HEK293 (cell line): Measurements from ENCODE around the gene DAGLA.

Experiments
- CTCF ChIP-seq: fragments of 450-650 bp; formaldehyde crosslinking; IDR thresholded peaks from 2 replicates; pipeline ENCODE4 v1.5.1; 2016; ENCODE audit warnings: missing biosample characterization, missing genetic modification characterization
- SALL2 ChIP-seq: fragments of 450-650 bp; formaldehyde crosslinking; IDR thresholded peaks from 2 replicates; pipeline ENCODE4 v1.5.0; 2017; ENCODE audit warnings: missing biosample characterization, mild to moderate bottlenecking, missing genetic modification characterization, borderline replicate concordance
- SETDB1 ChIP-seq: IDR thresholded peaks from one replicate; pipeline ENCODE4 v1.6.1; 2017; ENCODE audit warnings: mild to moderate bottlenecking, low read length, moderate library complexity, mixed read lengths; ENCODE audit not compliant: insufficient read length
- ZBTB11 ChIP-seq: fragments of 450-650 bp; formaldehyde crosslinking; conservative IDR thresholded peaks from 2 replicates; pipeline ENCODE4 v1.5.1; 2016; ENCODE audit warnings: low read depth, missing biosample characterization, missing genetic modification characterization

DNA sequence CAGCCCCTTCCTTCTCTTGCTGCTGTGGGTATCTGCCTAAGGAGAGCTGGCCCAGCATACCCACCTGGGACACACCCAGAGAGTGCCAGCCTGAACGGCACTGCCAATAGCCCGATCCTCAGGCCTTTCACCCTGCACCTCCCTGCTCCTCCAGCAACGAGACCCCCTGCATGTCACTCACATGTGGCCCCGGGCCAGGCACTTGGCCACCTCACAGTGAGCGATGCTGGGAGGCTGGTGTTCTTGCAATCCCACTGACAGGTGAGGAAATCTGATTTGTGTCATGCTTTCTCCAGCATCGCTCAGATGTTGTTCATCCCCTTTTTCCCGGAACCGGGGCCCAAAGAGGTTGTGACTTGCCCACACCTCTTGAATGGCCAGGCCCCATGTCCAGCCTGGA, 20.5 kb downstream of the DAGLA start:
- TF ChIP-seq SALL2 (tag by site-specific recombination) (no peak), CTCF (tag by site-specific recombination) (no peak), SETDB1 (no peak), ZBTB11 (tag by site-specific recombination) (no peak)
